Measurements from ENCODE around the gene PRORP. TPM values are rescaled to one million over a fixed set of nuclear protein-coding genes. Genes with fewer than 3 reads are reported as not detected.
A peak's percentile ranks its signal among the peaks of the same experiment; 100 is the strongest.

Gene PRORP
- total RNA-seq, 4 donors from 2014 or later: 23.6 to 45.4 (median 42.3) TPM

DNA sequence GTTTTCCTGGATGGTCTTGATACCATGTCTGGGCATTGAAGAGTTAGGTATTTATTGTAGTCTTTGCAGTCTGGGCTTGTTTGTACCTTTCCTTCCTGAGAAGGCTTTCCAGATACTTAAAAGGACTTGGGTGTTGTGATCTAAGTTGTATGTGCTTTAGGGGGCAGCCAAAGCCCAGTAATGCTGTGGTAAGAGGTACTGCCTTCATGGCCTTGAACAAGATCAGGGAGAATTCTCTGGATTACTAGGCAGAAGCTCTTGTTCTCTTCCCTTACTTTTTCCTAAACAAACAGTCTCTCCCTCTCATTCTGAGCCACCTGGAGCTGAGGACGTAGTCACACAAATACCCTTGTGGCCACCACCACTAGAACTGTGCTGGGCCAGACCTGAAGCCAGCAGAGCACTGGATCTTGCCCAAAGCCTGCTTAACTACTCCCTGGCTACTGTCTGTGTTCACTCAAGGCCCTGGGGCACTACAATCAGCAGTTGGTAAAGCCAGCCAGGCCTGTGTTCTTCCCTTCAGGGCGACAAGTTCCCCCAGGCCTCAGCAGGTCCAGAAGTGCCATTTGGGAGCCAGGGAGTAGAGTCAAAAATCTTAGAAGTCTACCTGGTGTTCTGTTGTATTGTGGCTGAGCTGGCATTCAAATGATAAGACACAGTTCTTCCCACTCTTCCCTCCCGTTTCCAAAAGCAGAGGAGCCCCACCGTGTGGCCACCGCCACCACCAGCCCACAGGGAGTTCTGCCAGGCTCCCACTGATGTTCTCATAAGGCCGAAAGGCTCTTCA, 11.4 kb downstream of the PRORP start:
- TF ChIP-seq, protein P1, sequence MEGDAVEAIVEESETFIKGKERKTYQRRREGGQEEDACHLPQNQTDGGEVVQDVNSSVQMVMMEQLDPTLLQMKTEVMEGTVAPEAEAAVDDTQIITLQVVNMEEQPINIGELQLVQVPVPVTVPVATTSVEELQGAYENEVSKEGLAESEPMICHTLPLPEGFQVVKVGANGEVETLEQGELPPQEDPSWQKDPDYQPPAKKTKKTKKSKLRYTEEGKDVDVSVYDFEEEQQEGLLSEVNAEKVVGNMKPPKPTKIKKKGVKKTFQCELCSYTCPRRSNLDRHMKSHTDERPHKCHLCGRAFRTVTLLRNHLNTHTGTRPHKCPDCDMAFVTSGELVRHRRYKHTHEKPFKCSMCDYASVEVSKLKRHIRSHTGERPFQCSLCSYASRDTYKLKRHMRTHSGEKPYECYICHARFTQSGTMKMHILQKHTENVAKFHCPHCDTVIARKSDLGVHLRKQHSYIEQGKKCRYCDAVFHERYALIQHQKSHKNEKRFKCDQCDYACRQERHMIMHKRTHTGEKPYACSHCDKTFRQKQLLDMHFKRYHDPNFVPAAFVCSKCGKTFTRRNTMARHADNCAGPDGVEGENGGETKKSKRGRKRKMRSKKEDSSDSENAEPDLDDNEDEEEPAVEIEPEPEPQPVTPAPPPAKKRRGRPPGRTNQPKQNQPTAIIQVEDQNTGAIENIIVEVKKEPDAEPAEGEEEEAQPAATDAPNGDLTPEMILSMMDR (IDR thresholded peaks at IDR 0.05): no peak
- no peak for TF ChIP-seq POLR2A (IDR thresholded peaks at IDR 0.05)
- intact Hi-C loops (cut with DNase I): no loop called here
- H3K27me3 ChIP-seq: no peaks in the 10 kb centered on the region
- H3K4me3 ChIP-seq (replicated peaks in 1 of 3): no peak overlapping the region
- H3K4me1 ChIP-seq: no peaks in the 10 kb centered on the region
- no peak for DNase-seq
- no peaks in the 10 kb centered on the region for H3K9me3 ChIP-seq
- H3K36me3 ChIP-seq: no peaks in the 10 kb centered on the region
- WGBS, 2 donors: 76 to 77% methylated on average over 5 to 6 of the region's 6 CpGs
- H3K27ac ChIP-seq: no peak overlapping the region

DNA sequence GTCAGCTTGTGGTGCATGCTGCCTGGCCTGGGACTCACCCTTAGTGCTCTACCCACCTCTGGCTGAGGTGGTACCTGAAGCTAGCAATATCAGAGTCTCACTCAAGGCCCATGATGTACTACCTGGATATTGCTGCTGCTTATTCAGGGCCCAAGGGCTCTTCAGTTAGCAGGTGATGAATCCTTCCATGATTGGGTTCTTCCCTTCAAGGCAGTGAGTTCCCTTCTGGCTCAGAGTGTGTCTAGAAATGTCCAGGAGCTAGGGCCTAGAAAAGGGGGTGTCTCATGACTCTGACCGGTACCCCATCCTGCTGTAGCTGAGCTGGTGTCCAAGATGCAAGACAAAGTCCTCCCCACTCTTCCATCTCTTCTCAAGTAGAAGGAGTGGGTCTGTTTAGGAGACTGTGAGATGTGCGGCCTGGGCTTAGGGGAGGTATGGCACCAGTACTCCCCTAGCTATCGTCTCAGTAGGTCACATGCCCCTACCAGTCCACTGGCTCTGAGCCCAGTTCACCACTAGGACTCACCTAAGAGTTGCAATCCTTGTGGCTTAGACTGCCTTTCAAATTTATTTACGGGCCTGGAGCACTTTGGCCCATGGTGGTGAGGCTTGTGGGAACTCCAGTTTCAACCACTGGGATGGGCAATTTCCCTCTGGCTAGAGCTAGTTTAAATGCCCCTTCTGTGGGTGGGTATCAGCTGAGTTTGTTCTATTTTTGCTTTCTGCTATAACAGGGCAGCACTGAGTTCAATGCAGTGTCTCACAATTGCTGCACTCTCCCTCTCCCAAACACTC, 12.2 kb downstream of the PRORP start:
- WGBS, 2 donors: 92 to 96% methylated on average over 3 to 4 of the region's 4 CpGs
- DNase-seq: peak in 1 of 2 donors; percentile 6
- intact Hi-C loops (cut with DNase I): no loop called here
- Histone ChIP-seq H3K27me3 (no peaks in the 10 kb centered on the region), H3K36me3 (no peaks in the 10 kb centered on the region), H3K27ac (no peak overlapping the region), H3K9me3 (no peaks in the 10 kb centered on the region), H3K4me1 (no peaks in the 10 kb centered on the region), H3K4me3 (replicated peaks in 1 of 3) (no peak overlapping the region)
- TF ChIP-seq POLR2A (IDR thresholded peaks at IDR 0.05): no peak
- TF ChIP-seq, protein P1 (IDR thresholded peaks at IDR 0.05): no peak

DNA sequence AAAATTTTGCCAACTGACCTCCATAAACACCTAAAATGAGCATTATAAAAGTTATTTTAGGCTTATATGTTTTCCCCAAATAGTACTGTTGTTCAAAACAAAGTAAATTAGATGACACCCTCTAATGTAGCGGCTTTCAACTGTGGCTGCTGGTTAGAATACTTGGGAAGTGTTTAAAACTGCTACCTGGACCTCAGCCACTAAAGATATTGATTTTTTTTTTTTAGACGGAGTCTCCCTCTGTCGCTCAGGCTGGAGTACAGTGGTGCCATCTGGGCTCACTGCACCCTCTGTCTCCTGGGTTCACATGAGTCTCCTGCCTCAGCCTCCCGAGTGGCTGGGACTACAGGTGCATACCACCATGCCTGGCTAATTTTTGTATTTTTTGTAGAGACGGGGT, 16.2 kb downstream of the PRORP start:
- Histone ChIP-seq H3K27ac (no peak overlapping the region), H3K4me3 (replicated peaks in 1 of 3) (no peak overlapping the region), H3K36me3 (no peaks in the 10 kb centered on the region), H3K27me3 (no peaks in the 10 kb centered on the region), H3K9me3 (no peaks in the 10 kb centered on the region), H3K4me1 (no peaks in the 10 kb centered on the region)
- 90 to 96% methylated on average over 4 to 5 of the region's 5 CpGs for WGBS, 2 donors
- no peak for TF ChIP-seq POLR2A (IDR thresholded peaks at IDR 0.05)
- TF ChIP-seq, protein P1 (IDR thresholded peaks at IDR 0.05): no peak
- DNase-seq: no peak
- intact Hi-C loops (cut with DNase I): no loop called here

DNA sequence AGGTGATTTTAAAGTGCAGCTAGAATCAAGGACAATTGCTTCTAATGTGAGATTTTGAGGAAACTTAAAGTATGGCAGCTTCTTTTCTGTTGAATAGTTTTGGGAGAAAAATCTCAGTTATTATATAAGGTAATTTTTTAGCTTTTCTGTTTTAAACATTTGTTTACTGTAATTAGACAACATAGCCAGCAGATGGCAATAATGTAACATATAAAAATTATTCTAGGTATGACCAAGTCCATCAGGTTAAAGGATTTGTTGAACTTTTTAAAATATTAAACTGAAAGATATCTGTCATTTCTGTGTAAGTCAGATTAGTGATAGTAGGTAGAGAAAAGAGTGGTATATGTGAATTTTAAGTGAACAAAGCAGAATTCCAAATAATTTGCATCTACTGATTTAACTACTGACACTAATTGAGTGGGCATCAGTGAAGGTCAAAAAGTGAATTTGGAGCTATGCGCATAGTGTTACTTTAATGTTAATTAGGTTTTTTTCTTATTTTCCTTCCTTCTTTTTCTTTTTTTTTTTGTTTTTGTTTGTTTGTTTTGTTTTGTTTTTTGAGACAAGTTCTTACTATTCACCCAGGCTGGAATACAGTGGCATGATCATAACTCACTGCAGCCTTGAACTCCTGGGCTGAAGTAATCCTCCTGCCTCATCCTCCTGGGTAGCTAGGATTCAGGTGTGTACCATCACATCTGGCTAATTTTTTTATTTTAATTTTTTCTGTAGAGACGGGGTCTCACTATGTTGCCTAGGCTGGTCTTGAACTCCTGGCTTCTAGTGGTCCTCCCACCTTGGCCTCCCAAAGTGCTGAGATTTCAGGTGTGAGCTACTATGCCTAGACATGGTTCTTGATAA, 18.6 kb downstream of the PRORP start:
- H3K4me1 ChIP-seq: no peaks in the 10 kb centered on the region
- no peak for DNase-seq
- no peak overlapping the region for H3K27ac ChIP-seq
- no peaks in the 10 kb centered on the region for H3K9me3 ChIP-seq
- no peaks in the 10 kb centered on the region for H3K27me3 ChIP-seq
- no peaks in the 10 kb centered on the region for H3K36me3 ChIP-seq
- WGBS, 2 donors: 98 to 100% methylated on average over 2 of the region's 2 CpGs
- intact Hi-C loops (cut with DNase I): loop anchor here (2.0 kb wide), 1 partner anchor 274 kb away; no protein-coding TSS in a partner anchor
- TF ChIP-seq POLR2A (IDR thresholded peaks at IDR 0.05): no peak
- TF ChIP-seq, protein P1 (IDR thresholded peaks at IDR 0.05): peak in 3 of 6 experiments; percentile 22 to 43 (median 26)
- H3K4me3 ChIP-seq (replicated peaks in 1 of 3): no peak overlapping the region

All from thyroid gland (tissue), 4 donors.